ENCODE measurements around the gene LRRC1.

The LRRC1 gene

GRCh38 chr6:53879608-53880007, 84.8 kb downstream of the LRRC1 start:
- TF ChIP-seq, protein P1, sequence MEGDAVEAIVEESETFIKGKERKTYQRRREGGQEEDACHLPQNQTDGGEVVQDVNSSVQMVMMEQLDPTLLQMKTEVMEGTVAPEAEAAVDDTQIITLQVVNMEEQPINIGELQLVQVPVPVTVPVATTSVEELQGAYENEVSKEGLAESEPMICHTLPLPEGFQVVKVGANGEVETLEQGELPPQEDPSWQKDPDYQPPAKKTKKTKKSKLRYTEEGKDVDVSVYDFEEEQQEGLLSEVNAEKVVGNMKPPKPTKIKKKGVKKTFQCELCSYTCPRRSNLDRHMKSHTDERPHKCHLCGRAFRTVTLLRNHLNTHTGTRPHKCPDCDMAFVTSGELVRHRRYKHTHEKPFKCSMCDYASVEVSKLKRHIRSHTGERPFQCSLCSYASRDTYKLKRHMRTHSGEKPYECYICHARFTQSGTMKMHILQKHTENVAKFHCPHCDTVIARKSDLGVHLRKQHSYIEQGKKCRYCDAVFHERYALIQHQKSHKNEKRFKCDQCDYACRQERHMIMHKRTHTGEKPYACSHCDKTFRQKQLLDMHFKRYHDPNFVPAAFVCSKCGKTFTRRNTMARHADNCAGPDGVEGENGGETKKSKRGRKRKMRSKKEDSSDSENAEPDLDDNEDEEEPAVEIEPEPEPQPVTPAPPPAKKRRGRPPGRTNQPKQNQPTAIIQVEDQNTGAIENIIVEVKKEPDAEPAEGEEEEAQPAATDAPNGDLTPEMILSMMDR (conservative IDR thresholded peaks at IDR 0.05; ENCODE audit: low read length): no peak
- DNase-seq (ENCODE audit: low read depth): no peak
- no peak overlapping the region for H3K4me3 ChIP-seq (ENCODE audit: low read length)

DNA sequence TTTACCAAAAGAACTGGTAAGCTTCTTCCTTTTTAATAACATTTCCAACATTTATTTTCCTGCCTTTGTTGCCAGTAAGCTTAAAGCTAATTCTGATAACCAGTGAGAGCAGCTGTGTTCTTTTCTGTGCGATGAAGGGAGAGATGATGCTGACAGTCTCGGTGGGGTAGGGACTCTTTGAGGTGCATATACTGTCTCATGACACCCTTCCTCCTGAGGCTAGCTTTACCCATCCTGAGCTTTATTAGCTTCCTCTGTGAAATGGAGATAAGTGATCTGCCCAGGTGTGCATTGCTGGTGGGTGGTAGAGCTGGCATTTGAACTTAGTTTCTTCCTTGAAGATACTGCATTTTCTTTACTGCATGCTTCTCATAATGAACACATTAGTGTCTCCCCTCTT, 92.5 kb downstream of the LRRC1 start:
- DNase-seq (ENCODE audit: low read depth): no peak

GRCh38 chr6:53888931-53889330, 94.1 kb downstream of the LRRC1 start:
- no peak overlapping the region for H3K4me3 ChIP-seq (ENCODE audit: low read length)
- DNase-seq (ENCODE audit: low read depth): peak; percentile 41
- TF ChIP-seq, protein P1 (conservative IDR thresholded peaks at IDR 0.05; ENCODE audit: low read length): no peak

More for the DNA sequence above, 92.5 kb downstream of the LRRC1 start:
- H3K4me3 ChIP-seq (ENCODE audit: low read length): no peak overlapping the region
- TF ChIP-seq, protein P1 (conservative IDR thresholded peaks at IDR 0.05; ENCODE audit: low read length): no peak

GRCh38 chr6:53889365-53889764, 94.6 kb downstream of the LRRC1 start:
- no peak for DNase-seq (ENCODE audit: low read depth)
- H3K4me3 ChIP-seq (ENCODE audit: low read length): no peak overlapping the region
- TF ChIP-seq, protein P1 (conservative IDR thresholded peaks at IDR 0.05; ENCODE audit: low read length): no peak

DNA sequence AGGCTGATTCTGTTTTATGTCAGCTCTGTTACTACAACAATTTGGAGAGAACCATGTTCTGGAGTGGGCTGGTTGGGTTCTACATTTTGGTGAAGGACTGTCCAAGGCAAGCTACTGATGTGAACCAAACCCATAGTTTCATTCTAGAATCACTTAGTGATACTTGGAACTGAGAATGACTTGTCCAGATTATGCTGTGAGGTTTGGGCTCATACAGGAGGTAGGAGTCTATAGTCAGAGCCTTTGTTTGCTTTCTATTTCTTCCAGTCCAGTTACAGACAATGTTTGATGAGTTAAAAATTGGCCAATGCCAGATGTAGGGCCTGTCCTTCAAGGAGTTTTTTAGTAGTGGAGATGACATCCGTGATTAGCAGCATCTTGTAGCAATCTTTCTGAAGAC, 97.9 kb downstream of the LRRC1 start:
- TF ChIP-seq, protein P1 (conservative IDR thresholded peaks at IDR 0.05; ENCODE audit: low read length): no peak
- no peak for DNase-seq (ENCODE audit: low read depth)
- H3K4me3 ChIP-seq (ENCODE audit: low read length): no peak overlapping the region

DNA sequence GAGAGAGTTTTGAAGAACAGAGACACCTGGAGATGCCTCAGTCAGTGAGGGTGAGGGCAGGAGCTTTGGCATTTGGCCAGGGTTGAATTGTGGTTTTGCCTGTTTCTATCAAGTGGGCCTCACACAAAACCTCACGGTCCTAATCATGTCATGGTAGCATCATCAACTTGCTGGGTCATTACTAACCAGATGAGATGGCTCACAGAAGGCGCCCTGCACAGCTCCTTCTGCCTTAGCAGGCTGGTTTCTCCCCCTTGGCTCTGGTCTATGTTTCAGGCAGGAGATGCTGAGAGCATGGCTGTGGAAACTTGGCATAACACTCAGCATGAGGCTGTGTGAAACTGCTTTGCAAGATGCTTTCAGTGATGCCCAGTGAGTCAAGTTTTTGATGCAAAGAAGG, 99.3 kb downstream of the LRRC1 start:
- TF ChIP-seq, protein P1 (conservative IDR thresholded peaks at IDR 0.05; ENCODE audit: low read length): no peak

GRCh38 chr6:53896196-53896595, 101.4 kb downstream of the LRRC1 start:
- no peak overlapping the region for H3K4me3 ChIP-seq (ENCODE audit: low read length)
- TF ChIP-seq, protein P1 (conservative IDR thresholded peaks at IDR 0.05; ENCODE audit: low read length): no peak
- peak; percentile 53 for DNase-seq (ENCODE audit: low read depth)

More for the DNA sequence above, 99.3 kb downstream of the LRRC1 start:
- DNase-seq (ENCODE audit: low read depth): peak; percentile 51
- no peak overlapping the region for H3K4me3 ChIP-seq (ENCODE audit: low read length)

Measured in AG10803 (cell line).